ENCODE data around the gene FOXQ1.

- no peak for TF ChIP-seq CTCF (IDR thresholded peaks at IDR 0.05)
- TF ChIP-seq EZH2 (IDR thresholded peaks at IDR 0.05) = no peak
Observed at GRCh38 chr6:1285556-1285955, 26.3 kb upstream of the FOXQ1 start.
